ENCODE data around the gene KCNMA1. TPM values are rescaled to one million over a fixed set of nuclear protein-coding genes. Genes with fewer than 3 reads are reported as not detected.

Gene KCNMA1
- total and polyA plus RNA-seq, 9 of the 15 experiments (the other 6 are each of a cell fraction or from before 2014, with no cell fraction given), result 0.01 to 0.95 (median 0.15) TPM; not detected in 4

DNA sequence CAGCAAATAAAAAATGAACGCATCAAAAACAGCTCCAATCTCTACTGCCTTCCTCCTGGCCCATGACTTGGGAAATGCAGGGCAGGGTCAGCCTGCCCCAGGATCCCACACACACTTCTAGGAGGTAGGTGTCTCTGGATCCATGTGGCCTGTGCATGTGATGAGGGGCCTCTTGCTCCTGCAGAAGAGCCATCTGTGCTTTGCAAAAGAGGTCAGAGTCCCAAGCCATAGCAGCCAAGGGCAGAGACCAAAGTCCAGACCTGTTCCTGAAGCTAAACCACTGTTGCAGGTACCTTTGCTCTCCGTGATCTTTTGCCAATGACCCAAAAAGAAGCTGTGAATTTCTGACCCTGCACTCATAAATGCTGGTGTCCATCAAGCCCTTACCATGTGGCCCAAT is 57.1 kb downstream of the KCNMA1 start:
- no peak overlapping the region for H3K4me2 ChIP-seq (ENCODE audit: insufficient read depth, low read length)
- H2AFZ ChIP-seq (ENCODE audit: low read depth, low read length), result no peak overlapping the region
- ATAC-seq (no peak), FAIRE-seq (no peak), DNase-seq (ENCODE audit: extremely low read depth in 1 of 4, low spot score in 3 of 4) (no peak)
- intact Hi-C loops (cut with micrococcal nuclease) (no loop called here), in situ Hi-C loops (cut with MboI) (no loop called here)
- no peak for TF ChIP-seq MCM7 (IDR thresholded peaks at IDR 0.05)
- no peak for TF ChIP-seq ADNP (tag; IDR thresholded peaks at IDR 0.05)
- TF ChIP-seq, protein P1, sequence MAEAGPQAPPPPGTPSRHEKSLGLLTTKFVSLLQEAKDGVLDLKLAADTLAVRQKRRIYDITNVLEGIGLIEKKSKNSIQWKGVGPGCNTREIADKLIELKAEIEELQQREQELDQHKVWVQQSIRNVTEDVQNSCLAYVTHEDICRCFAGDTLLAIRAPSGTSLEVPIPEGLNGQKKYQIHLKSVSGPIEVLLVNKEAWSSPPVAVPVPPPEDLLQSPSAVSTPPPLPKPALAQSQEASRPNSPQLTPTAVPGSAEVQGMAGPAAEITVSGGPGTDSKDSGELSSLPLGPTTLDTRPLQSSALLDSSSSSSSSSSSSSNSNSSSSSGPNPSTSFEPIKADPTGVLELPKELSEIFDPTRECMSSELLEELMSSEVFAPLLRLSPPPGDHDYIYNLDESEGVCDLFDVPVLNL (CRISPR knock-in tag; IDR thresholded peaks at IDR 0.05; ENCODE audit: low read depth), result no peak
- TF ChIP-seq ESRRA (IDR thresholded peaks at IDR 0.05; ENCODE audit: borderline replicate concordance, low read depth), result no peak
- no peak for TF ChIP-seq POLR2AphosphoS2 (IDR thresholded peaks at IDR 0.05; ENCODE audit: low read length)
- TF ChIP-seq HLTF (IDR thresholded peaks at IDR 0.05), result no peak
- TF ChIP-seq EHMT2 (IDR thresholded peaks at IDR 0.05), result no peak
- WGBS (ENCODE audit: insufficient coverage, low coverage, missing lambda C conversion rate), result 5% methylated on average over 2 of the region's 2 CpGs
- ChIA-PET POLR2A (interaction anchor here (1.1 kb wide), 1 partner anchor 9 kb away, joined by 3 read pairs; no protein-coding TSS in a partner anchor), CTCF (ENCODE audit: low intra/inter-chr PET ratio) (no interaction called here)
- H3K27ac ChIP-seq (ENCODE audit: extremely low read depth, low read depth, low read length), result no peak overlapping the region
- peaks cover 0 to 3% of the 10 kb centered on the region in 2 experiments; a peak in 2 of 5 replicates for H3K4me1 ChIP-seq (replicated peaks in 1 of 2; ENCODE audit: control insufficient read depth in 2 of 2, insufficient read depth in 2 of 2, low read length in 2 of 2)
- no peaks in the 10 kb centered on the region for H3K79me2 ChIP-seq (ENCODE audit: control insufficient read depth, insufficient read depth, low read length)
- H3K27me3 ChIP-seq (ENCODE audit: control insufficient read depth in 2 of 2, insufficient read depth in 2 of 2, low read length in 2 of 2), result peaks cover 16 to 51% of the 10 kb centered on the region in 2 experiments; a peak in 4 of 5 replicates
- H4K20me1 ChIP-seq (replicated peaks; ENCODE audit: control insufficient read depth, insufficient read depth, low read length), result no peaks in the 10 kb centered on the region
- H3K36me3 ChIP-seq (ENCODE audit: control insufficient read depth, insufficient read depth, low read length), result no peaks in the 10 kb centered on the region
- H3K9me1 ChIP-seq (ENCODE audit: control insufficient read depth, insufficient read depth, low read length), result no peaks in the 10 kb centered on the region
- H3K4me3 ChIP-seq, result no peak overlapping the region
- H3K9ac ChIP-seq (ENCODE audit: insufficient read depth in 1 of 2, low read depth in 2 of 2, low read length in 2 of 2), result no peak overlapping the region
- BruUV-seq (replicated peaks), result no TSS peak
- H3K9me3 ChIP-seq (replicated peaks; ENCODE audit: control insufficient read depth, insufficient read depth, low read depth, low read length), result no peaks in the 10 kb centered on the region
